GM19397 (cell line): ENCODE results near the gene MAP1LC3A.

Source experiments
- ATAC-seq: cut with Tn5 transposase; IDR thresholded peaks from one replicate; pipeline ENCODE4 v1.9.1; 2021; ENCODE audit warnings: mild to moderate bottlenecking, moderate library complexity; ENCODE audit not compliant: unreplicated experiment

Gene MAP1LC3A

GRCh38 chr20:34528921-34529297, 29.6 kb upstream of the MAP1LC3A start:
- ATAC-seq: no peak

- no peak for ATAC-seq
These were observed 28.8 kb upstream of the MAP1LC3A start for GRCh38 chr20:34529742-34530141.

- no peak for ATAC-seq
These were observed 28.2 kb upstream of the MAP1LC3A start for GRCh38 chr20:34530342-34530741.

- ATAC-seq: no peak
These were observed 26.8 kb upstream of the MAP1LC3A start for GRCh38 chr20:34531608-34532265.

GRCh38 chr20:34532320-34532719, 26.2 kb upstream of the MAP1LC3A start:
- ATAC-seq: no peak

GRCh38 chr20:34532756-34533155, 25.8 kb upstream of the MAP1LC3A start:
- no peak for ATAC-seq

- no peak for ATAC-seq
These were observed 23.9 kb upstream of the MAP1LC3A start for GRCh38 chr20:34534391-34535165.

GRCh38 chr20:34535301-34535840, 23.1 kb upstream of the MAP1LC3A start:
- ATAC-seq: no peak

GRCh38 chr20:34535857-34536256, 22.7 kb upstream of the MAP1LC3A start:
- no peak for ATAC-seq

GRCh38 chr20:34536798-34537394, 21.6 kb upstream of the MAP1LC3A start:
- no peak for ATAC-seq

- no peak for ATAC-seq
These were observed 20.9 kb upstream of the MAP1LC3A start for GRCh38 chr20:34537651-34538050.

GRCh38 chr20:34538671-34539123, 19.8 kb upstream of the MAP1LC3A start:
- no peak for ATAC-seq

GRCh38 chr20:34539756-34540155, 18.8 kb upstream of the MAP1LC3A start:
- no peak for ATAC-seq

GRCh38 chr20:34540596-34541263, 17.8 kb upstream of the MAP1LC3A start:
- no peak for ATAC-seq

- ATAC-seq: no peak
These were observed 17.1 kb upstream of the MAP1LC3A start for GRCh38 chr20:34541264-34541901.

- ATAC-seq: no peak
These were observed 16.6 kb upstream of the MAP1LC3A start for GRCh38 chr20:34541917-34542316.

GRCh38 chr20:34542439-34542838, 16.1 kb upstream of the MAP1LC3A start:
- no peak for ATAC-seq

GRCh38 chr20:34543463-34544056, 15.0 kb upstream of the MAP1LC3A start:
- no peak for ATAC-seq

- no peak for ATAC-seq
These were observed 14.3 kb upstream of the MAP1LC3A start for GRCh38 chr20:34544109-34544796.

GRCh38 chr20:34546751-34547181, 11.8 kb upstream of the MAP1LC3A start:
- ATAC-seq: no peak
